ENCODE measurements around the gene SSR1. TPM values are rescaled to one million over a fixed set of nuclear protein-coding genes. Genes with fewer than 3 reads are reported as not detected.

The SSR1 gene
- total and polyA plus RNA-seq, 2 donors = 38.9 to 56.9 TPM

GRCh38 chr6:7257521-7258230 is 55.3 kb downstream of the SSR1 start:
- WGBS = 98% methylated on average over 18 of the region's 18 CpGs
- Histone ChIP-seq H3K27me3 (ENCODE audit: control insufficient read depth in 2 of 2, insufficient read depth in 1 of 2, low read length in 1 of 2) (peaks cover 0 to 26% of the 10 kb centered on the region in 2 donors), H3K4me1 (ENCODE audit: control insufficient read depth in 2 of 2, insufficient read depth in 2 of 2, low read length in 2 of 2) (peaks cover 8 to 17% of the 10 kb centered on the region in 2 donors), H3K27ac (ENCODE audit: low read depth in 1 of 2, low read length in 1 of 2) (no peak overlapping the region), H3K4me3 (ENCODE audit: low read length in 2 of 2) (no peak overlapping the region), H3K36me3 (ENCODE audit: control insufficient read depth in 2 of 2, insufficient read depth in 2 of 2, low read length in 1 of 2) (no peaks in the 10 kb centered on the region), H3K9me3 (ENCODE audit: control insufficient read depth in 2 of 2, insufficient read depth in 1 of 2, low read length in 1 of 2) (peaks cover 0 to 6% of the 10 kb centered on the region in 2 donors)
- DNase-seq (ENCODE audit: low read depth in 6 of 9, low spot score in 9 of 9) = no peak

- peaks cover 0 to 22% of the 10 kb centered on the region in 2 donors for H3K27me3 ChIP-seq (ENCODE audit: control insufficient read depth in 2 of 2, insufficient read depth in 1 of 2, low read length in 1 of 2)
- 95% methylated on average over 4 of the region's 4 CpGs for WGBS
- no peak overlapping the region for H3K4me3 ChIP-seq (ENCODE audit: low read length in 2 of 2)
- DNase-seq (ENCODE audit: low read depth in 6 of 9, low spot score in 9 of 9) = no peak
- H3K27ac ChIP-seq (ENCODE audit: low read depth in 1 of 2, low read length in 1 of 2) = no peak overlapping the region
- H3K9me3 ChIP-seq (ENCODE audit: control insufficient read depth in 2 of 2, insufficient read depth in 1 of 2, low read length in 1 of 2) = peaks cover 0 to 6% of the 10 kb centered on the region in 2 donors
- H3K4me1 ChIP-seq (ENCODE audit: control insufficient read depth in 2 of 2, insufficient read depth in 2 of 2, low read length in 2 of 2) = peaks cover 8 to 14% of the 10 kb centered on the region in 2 donors
- H3K36me3 ChIP-seq (ENCODE audit: control insufficient read depth in 2 of 2, insufficient read depth in 2 of 2, low read length in 1 of 2) = peaks cover 0 to 3% of the 10 kb centered on the region in 2 donors
Observed at GRCh38 chr6:7256785-7257184, 56.2 kb downstream of the SSR1 start.

GRCh38 chr6:7255918-7256317 is 57.1 kb downstream of the SSR1 start:
- Histone ChIP-seq H3K27ac (ENCODE audit: low read depth in 1 of 2, low read length in 1 of 2) (peak overlapping the region in 1 of 2 donors; percentile 3), H3K4me1 (ENCODE audit: control insufficient read depth in 2 of 2, insufficient read depth in 2 of 2, low read length in 2 of 2) (peaks cover 3 to 6% of the 10 kb centered on the region in 2 donors)
- WGBS = 98% methylated on average over 5 of the region's 5 CpGs

GRCh38 chr6:7254980-7255835 is 57.8 kb downstream of the SSR1 start:
- DNase-seq (ENCODE audit: low read depth in 6 of 9, low spot score in 9 of 9) = no peak
- Histone ChIP-seq H3K36me3 (ENCODE audit: control insufficient read depth in 2 of 2, insufficient read depth in 2 of 2, low read length in 1 of 2) (peaks cover 4 to 14% of the 10 kb centered on the region in 2 donors), H3K27ac (ENCODE audit: low read depth in 1 of 2, low read length in 1 of 2) (peak overlapping the region in 1 of 2 donors; percentile 3), H3K4me1 (ENCODE audit: control insufficient read depth in 2 of 2, insufficient read depth in 2 of 2, low read length in 2 of 2) (no peaks in the 10 kb centered on the region), H3K27me3 (ENCODE audit: control insufficient read depth in 2 of 2, insufficient read depth in 1 of 2, low read length in 1 of 2) (peaks cover 0 to 6% of the 10 kb centered on the region in 2 donors), H3K9me3 (ENCODE audit: control insufficient read depth in 2 of 2, insufficient read depth in 1 of 2, low read length in 1 of 2) (peaks cover 0 to 6% of the 10 kb centered on the region in 2 donors), H3K4me3 (ENCODE audit: low read length in 2 of 2) (no peak overlapping the region)
- WGBS = 57% methylated on average over 12 of the region's 12 CpGs

More at GRCh38 chr6:7255918-7256317, 57.1 kb downstream of the SSR1 start:
- peaks cover 0 to 6% of the 10 kb centered on the region in 2 donors for H3K9me3 ChIP-seq (ENCODE audit: control insufficient read depth in 2 of 2, insufficient read depth in 1 of 2, low read length in 1 of 2)
- DNase-seq (ENCODE audit: low read depth in 6 of 9, low spot score in 9 of 9) = no peak
- peaks cover 0 to 8% of the 10 kb centered on the region in 2 donors for H3K36me3 ChIP-seq (ENCODE audit: control insufficient read depth in 2 of 2, insufficient read depth in 2 of 2, low read length in 1 of 2)
- H3K27me3 ChIP-seq (ENCODE audit: control insufficient read depth in 2 of 2, insufficient read depth in 1 of 2, low read length in 1 of 2) = peaks cover 0 to 13% of the 10 kb centered on the region in 2 donors
- no peak overlapping the region for H3K4me3 ChIP-seq (ENCODE audit: low read length in 2 of 2)

- H3K27ac ChIP-seq (ENCODE audit: low read depth in 1 of 2, low read length in 1 of 2) = no peak overlapping the region
- DNase-seq (ENCODE audit: low read depth in 6 of 9, low spot score in 9 of 9) = no peak
- H3K36me3 ChIP-seq (ENCODE audit: control insufficient read depth in 2 of 2, insufficient read depth in 2 of 2, low read length in 1 of 2) = peaks cover 31 to 43% of the 10 kb centered on the region in 2 donors
- no peak overlapping the region for H3K4me3 ChIP-seq (ENCODE audit: low read length in 2 of 2)
- 97% methylated on average over 4 of the region's 4 CpGs for WGBS
- no peaks in the 10 kb centered on the region for H3K27me3 ChIP-seq (ENCODE audit: control insufficient read depth in 2 of 2, insufficient read depth in 1 of 2, low read length in 1 of 2)
- peaks cover 0 to 6% of the 10 kb centered on the region in 2 donors for H3K9me3 ChIP-seq (ENCODE audit: control insufficient read depth in 2 of 2, insufficient read depth in 1 of 2, low read length in 1 of 2)
- H3K4me1 ChIP-seq (ENCODE audit: control insufficient read depth in 2 of 2, insufficient read depth in 2 of 2, low read length in 2 of 2) = no peaks in the 10 kb centered on the region
Observed at GRCh38 chr6:7252390-7252789, 60.6 kb downstream of the SSR1 start.

GRCh38 chr6:7251646-7252260 is 61.2 kb downstream of the SSR1 start:
- no peaks in the 10 kb centered on the region for H3K27me3 ChIP-seq (ENCODE audit: control insufficient read depth in 2 of 2, insufficient read depth in 1 of 2, low read length in 1 of 2)
- H3K9me3 ChIP-seq (ENCODE audit: control insufficient read depth in 2 of 2, insufficient read depth in 1 of 2, low read length in 1 of 2) = peaks cover 0 to 6% of the 10 kb centered on the region in 2 donors
- DNase-seq (ENCODE audit: low read depth in 6 of 9, low spot score in 9 of 9) = no peak
- 95% methylated on average over 6 of the region's 6 CpGs for WGBS
- H3K4me3 ChIP-seq (ENCODE audit: low read length in 2 of 2) = no peak overlapping the region
- no peaks in the 10 kb centered on the region for H3K4me1 ChIP-seq (ENCODE audit: control insufficient read depth in 2 of 2, insufficient read depth in 2 of 2, low read length in 2 of 2)
- H3K27ac ChIP-seq (ENCODE audit: low read depth in 1 of 2, low read length in 1 of 2) = no peak overlapping the region
- peaks cover 37 to 49% of the 10 kb centered on the region in 2 donors for H3K36me3 ChIP-seq (ENCODE audit: control insufficient read depth in 2 of 2, insufficient read depth in 2 of 2, low read length in 1 of 2)

- whole genome bisulfite sequencing = 98% methylated on average over 8 of the region's 8 CpGs
- Histone ChIP-seq H3K27me3 (ENCODE audit: control insufficient read depth in 2 of 2, insufficient read depth in 1 of 2, low read length in 1 of 2) (no peaks in the 10 kb centered on the region), H3K9me3 (ENCODE audit: control insufficient read depth in 2 of 2, insufficient read depth in 1 of 2, low read length in 1 of 2) (peaks cover 0 to under 1% of the 10 kb centered on the region in 2 donors), H3K4me3 (ENCODE audit: low read length in 2 of 2) (no peak overlapping the region), H3K36me3 (ENCODE audit: control insufficient read depth in 2 of 2, insufficient read depth in 2 of 2, low read length in 1 of 2) (peaks cover 46 to 58% of the 10 kb centered on the region in 2 donors), H3K27ac (ENCODE audit: low read depth in 1 of 2, low read length in 1 of 2) (no peak overlapping the region), H3K4me1 (ENCODE audit: control insufficient read depth in 2 of 2, insufficient read depth in 2 of 2, low read length in 2 of 2) (no peaks in the 10 kb centered on the region)
- no peak for DNase-seq (ENCODE audit: low read depth in 6 of 9, low spot score in 9 of 9)
Observed at GRCh38 chr6:7250812-7251211, 62.2 kb downstream of the SSR1 start.

GRCh38 chr6:7249946-7250643 is 62.9 kb downstream of the SSR1 start:
- no peak for DNase-seq (ENCODE audit: low read depth in 6 of 9, low spot score in 9 of 9)
- no peaks in the 10 kb centered on the region for H3K4me1 ChIP-seq (ENCODE audit: control insufficient read depth in 2 of 2, insufficient read depth in 2 of 2, low read length in 2 of 2)

More at GRCh38 chr6:7249946-7250643, 62.9 kb downstream of the SSR1 start:
- no peaks in the 10 kb centered on the region for H3K9me3 ChIP-seq (ENCODE audit: control insufficient read depth in 2 of 2, insufficient read depth in 1 of 2, low read length in 1 of 2)
- no peaks in the 10 kb centered on the region for H3K27me3 ChIP-seq (ENCODE audit: control insufficient read depth in 2 of 2, insufficient read depth in 1 of 2, low read length in 1 of 2)
- 87% methylated on average over 7 of the region's 7 CpGs for WGBS
- peaks cover 51 to 58% of the 10 kb centered on the region in 2 donors for H3K36me3 ChIP-seq (ENCODE audit: control insufficient read depth in 2 of 2, insufficient read depth in 2 of 2, low read length in 1 of 2)
- H3K27ac ChIP-seq (ENCODE audit: low read depth in 1 of 2, low read length in 1 of 2) = no peak overlapping the region
- H3K4me3 ChIP-seq (ENCODE audit: low read length in 2 of 2) = no peak overlapping the region
